ENCODE data around the gene CDYL. TPM values are rescaled to one million over a fixed set of nuclear protein-coding genes. Genes with fewer than 3 reads are reported as not detected.

CDYL gene
- total and polyA plus RNA-seq, 12 donors = 4.1 to 39.9 (median 33.2) TPM

DNA sequence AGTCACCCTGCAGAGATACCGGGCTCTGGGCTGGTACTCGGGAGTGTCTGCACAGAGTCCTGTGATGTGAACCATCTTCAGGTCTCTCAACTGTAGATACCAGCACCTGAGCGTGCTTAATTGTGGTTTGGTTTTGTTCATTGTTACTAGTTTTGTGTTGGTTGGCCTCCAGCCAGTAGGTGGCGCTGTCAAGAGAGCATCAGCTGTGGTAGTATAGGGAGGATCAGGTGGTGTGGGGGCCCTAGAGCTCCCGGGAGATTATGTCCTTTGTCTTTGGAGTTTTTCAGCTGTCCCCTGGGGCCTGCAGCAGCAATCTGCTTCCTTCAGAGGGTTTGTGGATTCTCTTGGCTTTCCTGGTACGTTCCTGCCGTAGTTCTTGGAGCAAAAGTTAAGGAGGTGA, 67.9 kb downstream of the CDYL start:
- DNase-seq (no peak), ATAC-seq (no peak)
- Histone ChIP-seq H3K36me3 (no peaks in the 10 kb centered on the region), H3K4me3 (no peak overlapping the region), H3K27ac (no peak overlapping the region), H3K27me3 (no peaks in the 10 kb centered on the region), H3K9me3 (peaks cover 0 to 70% (median 42%) of the 10 kb centered on the region in 11 donors), H3K4me1 (peaks cover 0 to 20% (median 15%) of the 10 kb centered on the region in 9 donors)
- intact Hi-C loops (cut with DNase I) = no loop called here
- WGBS, 2 donors = 89 to 96% methylated on average over 7 of the region's 7 CpGs
- TF ChIP-seq, protein P1, sequence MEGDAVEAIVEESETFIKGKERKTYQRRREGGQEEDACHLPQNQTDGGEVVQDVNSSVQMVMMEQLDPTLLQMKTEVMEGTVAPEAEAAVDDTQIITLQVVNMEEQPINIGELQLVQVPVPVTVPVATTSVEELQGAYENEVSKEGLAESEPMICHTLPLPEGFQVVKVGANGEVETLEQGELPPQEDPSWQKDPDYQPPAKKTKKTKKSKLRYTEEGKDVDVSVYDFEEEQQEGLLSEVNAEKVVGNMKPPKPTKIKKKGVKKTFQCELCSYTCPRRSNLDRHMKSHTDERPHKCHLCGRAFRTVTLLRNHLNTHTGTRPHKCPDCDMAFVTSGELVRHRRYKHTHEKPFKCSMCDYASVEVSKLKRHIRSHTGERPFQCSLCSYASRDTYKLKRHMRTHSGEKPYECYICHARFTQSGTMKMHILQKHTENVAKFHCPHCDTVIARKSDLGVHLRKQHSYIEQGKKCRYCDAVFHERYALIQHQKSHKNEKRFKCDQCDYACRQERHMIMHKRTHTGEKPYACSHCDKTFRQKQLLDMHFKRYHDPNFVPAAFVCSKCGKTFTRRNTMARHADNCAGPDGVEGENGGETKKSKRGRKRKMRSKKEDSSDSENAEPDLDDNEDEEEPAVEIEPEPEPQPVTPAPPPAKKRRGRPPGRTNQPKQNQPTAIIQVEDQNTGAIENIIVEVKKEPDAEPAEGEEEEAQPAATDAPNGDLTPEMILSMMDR (IDR thresholded peaks at IDR 0.05) = peak in 2 of 9 donors; percentile 15 to 23

DNA sequence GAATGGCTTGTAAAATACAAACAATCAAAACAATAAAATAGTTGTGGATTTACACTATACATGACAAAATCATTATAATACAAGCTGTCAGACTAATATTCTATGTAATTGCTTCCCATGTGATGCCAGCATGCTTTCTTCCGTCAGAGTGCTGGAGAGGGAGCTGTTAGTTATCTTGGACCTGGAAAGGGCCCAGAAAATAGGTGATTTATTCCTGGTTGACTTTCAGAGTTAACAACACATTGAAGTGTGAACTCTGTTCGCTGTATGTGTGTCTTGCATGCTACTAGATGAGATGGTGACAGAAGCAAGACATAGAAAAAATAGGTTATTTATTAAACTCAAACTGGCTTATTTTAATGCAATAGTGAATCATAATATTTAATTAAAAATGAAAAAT, 70.2 kb downstream of the CDYL start:
- no peak for ATAC-seq
- no peak for DNase-seq
- Histone ChIP-seq H3K27me3 (no peaks in the 10 kb centered on the region), H3K4me3 (no peak overlapping the region), H3K36me3 (no peaks in the 10 kb centered on the region), H3K27ac (no peak overlapping the region), H3K4me1 (peaks cover 0 to 29% (median 16%) of the 10 kb centered on the region in 9 donors), H3K9me3 (peaks cover 0 to 48% (median 34%) of the 10 kb centered on the region in 11 donors)
- TF ChIP-seq, protein P1 (IDR thresholded peaks at IDR 0.05) = no peak
- 63 to 77% methylated on average over 2 of the region's 2 CpGs for WGBS, 2 donors
- intact Hi-C loops (cut with DNase I) = no loop called here

DNA sequence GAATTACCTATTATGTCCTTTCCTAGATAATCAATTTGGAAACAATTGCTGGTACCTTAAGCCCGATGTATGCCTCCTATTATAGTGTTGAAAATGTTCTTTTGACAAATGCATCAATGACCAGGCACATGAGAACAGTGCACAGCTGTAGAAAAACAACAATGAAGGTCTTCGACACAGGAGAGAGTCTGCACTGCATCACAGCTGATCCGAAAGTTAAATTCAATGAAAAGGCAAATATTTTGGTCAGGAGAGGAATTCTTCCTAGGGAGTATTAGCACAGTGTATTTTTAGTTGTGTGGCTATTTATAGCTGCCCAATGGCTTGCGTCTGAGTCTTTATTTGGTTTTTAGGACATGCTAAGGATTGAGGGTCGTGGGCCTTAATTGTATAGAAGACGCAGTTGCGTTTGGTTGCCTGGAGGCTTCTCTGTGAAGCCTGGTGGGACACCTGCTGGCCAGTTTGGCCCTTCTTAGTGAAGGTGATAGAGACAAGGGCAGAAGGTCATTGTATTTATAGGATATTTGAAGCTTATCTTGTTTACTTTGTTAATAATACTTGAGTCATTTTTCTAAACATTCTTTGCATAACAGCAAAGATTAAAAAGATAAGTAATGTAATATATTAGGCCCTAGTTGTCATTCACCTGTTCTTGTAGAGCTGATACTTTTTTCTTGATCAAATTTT, 72.3 kb downstream of the CDYL start:
- ATAC-seq = peak in 7 of 8 donors; percentile 58 to 82 (median 70)
- TF ChIP-seq, protein P1 (IDR thresholded peaks at IDR 0.05) = peak; percentile 10 to 70 (median 47)
- Histone ChIP-seq H3K4me3 (no peak overlapping the region), H3K4me1 (peaks cover 0 to 29% (median 16%) of the 10 kb centered on the region in 9 donors), H3K9me3 (peaks cover 0 to 31% (median 23%) of the 10 kb centered on the region in 11 donors), H3K36me3 (no peaks in the 10 kb centered on the region), H3K27ac (peak overlapping the region in 5 of 10 donors; percentile 5 to 45 (median 36)), H3K27me3 (no peaks in the 10 kb centered on the region)
- WGBS, 2 donors = 37 to 46% methylated on average over 7 of the region's 7 CpGs
- DNase-seq = peak; percentile 23 to 29
- intact Hi-C loops (cut with DNase I) = no loop called here

DNA sequence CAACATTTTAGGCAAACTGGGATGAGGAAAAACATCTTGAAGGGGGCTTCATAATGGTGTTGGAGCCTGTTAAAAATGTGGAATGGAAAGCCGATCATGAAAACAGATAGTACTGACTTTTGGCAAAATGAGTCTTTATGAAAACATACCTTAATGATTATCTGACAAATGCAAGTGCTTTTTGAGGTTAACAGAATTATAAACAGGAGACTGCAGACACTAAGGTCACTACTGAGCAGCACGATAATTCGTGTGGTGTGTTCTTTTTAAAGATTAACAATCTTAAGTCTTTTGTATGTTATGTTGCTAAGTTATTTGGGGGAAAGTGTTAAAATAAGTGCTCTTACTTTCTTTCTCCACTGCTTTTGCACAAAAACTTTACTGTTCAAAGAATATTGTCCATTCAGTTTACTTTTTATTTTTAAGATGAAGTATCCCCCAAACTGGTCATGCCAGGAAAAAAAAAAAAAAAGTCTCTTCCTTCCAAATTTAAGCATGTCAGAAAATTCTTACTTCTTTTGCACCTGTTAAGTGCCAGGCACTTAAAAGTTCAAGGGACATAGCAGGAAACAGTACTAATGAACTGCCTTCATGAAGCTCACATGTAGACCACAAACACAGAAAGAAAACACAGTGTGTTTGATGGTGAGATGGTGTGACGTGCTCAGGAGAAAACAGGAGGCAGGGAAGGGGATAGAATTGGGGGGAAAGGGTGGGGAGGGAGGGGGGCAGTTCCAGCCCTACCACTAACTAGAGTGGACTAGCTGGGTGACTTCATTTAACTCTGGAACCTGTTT, 73.2 kb downstream of the CDYL start:
- TF ChIP-seq, protein P1 (IDR thresholded peaks at IDR 0.05) = no peak
- no peak for ATAC-seq
- peaks cover 0 to 23% (median 14%) of the 10 kb centered on the region in 11 donors for H3K9me3 ChIP-seq
- no peak overlapping the region for H3K4me3 ChIP-seq
- WGBS, 2 donors = 52 to 57% methylated on average over 4 of the region's 4 CpGs
- H3K4me1 ChIP-seq = peaks cover 0 to 31% (median 18%) of the 10 kb centered on the region in 9 donors
- peak overlapping the region in 4 of 10 donors; percentile 5 to 45 (median 33) for H3K27ac ChIP-seq
- DNase-seq = no peak
- intact Hi-C loops (cut with DNase I) = loop anchor here in 1 of 10 donors (10.0 kb wide), 1 partner anchor 175 kb away; no protein-coding TSS in a partner anchor
- no peaks in the 10 kb centered on the region for H3K27me3 ChIP-seq
- H3K36me3 ChIP-seq = no peaks in the 10 kb centered on the region

Data from heart right ventricle (tissue), 16 donors.